GM12878 (cell line): Measurements from ENCODE around the gene FHL2. TPM values are rescaled to one million over a fixed set of nuclear protein-coding genes. Genes with fewer than 3 reads are reported as not detected.

Source experiments
- ATAC-seq: fragments of 200-7000 bp; cut with Tn5 transposase; 3 replicates; pipeline ENCODE4 v1.9.1; 2020; ENCODE audit warnings: mild to moderate bottlenecking, moderate library complexity
- BruUV-seq: library from RNA; stranded (reverse); fragments of 400-500 nt; replicated peaks from 2 replicates; lab custom pipeline; 2021; lab: Mats Ljungman, UMichigan
- CTCF ChIA-PET: fragments of 300-600 bp; sonication (Branson Sonifier 250); formaldehyde crosslinking; extraction: SDS; loops from one replicate; lab custom pipeline; 2021; ENCODE audit warnings: inconsistent platforms; lab: Yijun Ruan, JAX
- POLR2A ChIA-PET: fragments of 350-600 bp; formaldehyde crosslinking; extraction: SDS; loops from one replicate; lab custom pipeline; 2021; ENCODE audit warnings: inconsistent platforms; lab: Charles Lee
- RAD21 ChIA-PET: fragments of 300-600 bp; sonication (Branson Sonifier 250); formaldehyde crosslinking; loops from one replicate; lab custom pipeline; 2023; ENCODE audit warnings: antibody characterized with exemption; ENCODE audit not compliant: unreplicated experiment; lab: Charles Lee
- SMC1A ChIA-PET: fragments of 300-600 bp; sonication (Branson Sonifier 250); formaldehyde crosslinking; loops from one replicate; lab custom pipeline; 2023; ENCODE audit not compliant: unreplicated experiment, uncharacterized antibody; lab: Charles Lee
- DNase-seq: peaks from one replicate; pipeline ENCODE4 v3.0.0-alpha.2; 2011; ENCODE audit warnings: low read depth, low spot score
- FAIRE-seq: peaks from 3 replicates; lab custom pipeline; 2011; peaks lifted over from hg19 to GRCh38; lab: Jason Lieb, UNC
- H2AFZ ChIP-seq: 2 replicates; pipeline ENCODE4 v1.6.0; 2011; ENCODE audit warnings: low read depth, low read length, control low read depth; ENCODE audit not compliant: control insufficient read depth
- H3K27ac ChIP-seq: 2 replicates; pipeline ENCODE4 v1.5.1; 2011; ENCODE audit warnings: control low read depth; ENCODE audit not compliant: control insufficient read depth, insufficient read depth
- H3K27me3 ChIP-seq, 2 experiments: replicated peaks in 1 of 2; 2 replicates each; pipeline versions ENCODE4 v1.6.0 to v1.6.1; 2011; ENCODE audit warnings: low read length in 1 of 2; ENCODE audit not compliant: control insufficient read depth in 2 of 2, insufficient read depth in 2 of 2
- H3K36me3 ChIP-seq, 2 experiments: 2 replicates each; pipeline ENCODE4 v1.5.1; 2011; ENCODE audit warnings: low read length in 1 of 2; ENCODE audit not compliant: control insufficient read depth in 2 of 2, insufficient read depth in 2 of 2
- H3K4me1 ChIP-seq: 2 replicates; pipeline ENCODE4 v1.6.1; 2011; ENCODE audit warnings: mild to moderate bottlenecking, low read length, moderate library complexity, mixed read lengths; ENCODE audit not compliant: control insufficient read depth, insufficient read depth
- H3K4me2 ChIP-seq: 2 replicates; pipeline ENCODE4 v1.6.0; 2011; ENCODE audit warnings: control low read depth; ENCODE audit not compliant: control insufficient read depth, insufficient read depth
- H3K4me3 ChIP-seq: fragments of 200-600 bp; sonication (generic); 2 replicates; pipeline ENCODE4 v1.5.1; 2016
- H3K79me2 ChIP-seq: 2 replicates; pipeline ENCODE4 v1.6.0; 2011; ENCODE audit warnings: low read length; ENCODE audit not compliant: control insufficient read depth, insufficient read depth
- H3K9ac ChIP-seq: 2 replicates; pipeline ENCODE4 v1.8.0; 2011; ENCODE audit warnings: low read length, control low read depth, mixed read lengths; ENCODE audit not compliant: control insufficient read depth, insufficient read depth
- H3K9me3 ChIP-seq: replicated peaks from 3 replicates; pipeline ENCODE4 v1.5.1; 2011; ENCODE audit warnings: mild to moderate bottlenecking, low read length; ENCODE audit not compliant: control insufficient read depth, insufficient read depth
- H4K20me1 ChIP-seq: 2 replicates; pipeline ENCODE4 v1.6.0; 2011; ENCODE audit not compliant: control insufficient read depth, insufficient read depth
- ASH2L ChIP-seq: fragments of 300-600, 200-600 bp; sonication (generic); IDR thresholded peaks from 2 replicates; pipeline ENCODE4 v1.6.1; 2017; ENCODE audit warnings: low read depth, mild to moderate bottlenecking, borderline replicate concordance
- CTCF ChIP-seq, 3 experiments: IDR thresholded peaks in 2 of 3; conservative IDR thresholded peaks in 1 of 3; 2 replicates each; pipeline ENCODE4 v1.5.1; 2011; ENCODE audit warnings: low read depth in 3 of 3, low read length in 3 of 3, mild to moderate bottlenecking in 3 of 3, control low read depth in 2 of 3, moderate library complexity in 2 of 3, inconsistent platforms in 1 of 3, mixed read lengths in 1 of 3; ENCODE audit not compliant: control insufficient read depth in 2 of 3, insufficient read depth in 1 of 3; ENCODE audit errors: extremely low read depth in 1 of 3
- ETV6 ChIP-seq, 2 experiments: fragments of 450-650 bp in 1 of 2; IDR thresholded peaks in 1 of 2; conservative IDR thresholded peaks in 1 of 2; 2 replicates each; pipeline ENCODE4 v1.6.1; 2014; ENCODE audit warnings: antibody characterized with exemption in 1 of 2, borderline replicate concordance in 1 of 2, low read depth in 1 of 2, mild to moderate bottlenecking in 1 of 2, moderate library complexity in 1 of 2
- HDAC2 ChIP-seq: fragments of 200-600 bp; sonication (generic); IDR thresholded peaks from 2 replicates; pipeline ENCODE4 v1.6.1; 2017
- NFYA ChIP-seq: IDR thresholded peaks from 2 replicates; pipeline ENCODE4 v1.6.1; 2011; ENCODE audit warnings: low read depth, mild to moderate bottlenecking, low read length, improper control_type of control experiment, borderline replicate concordance
- NR2C2 ChIP-seq: IDR thresholded peaks from 2 replicates; pipeline ENCODE4 v1.6.1; 2011; ENCODE audit warnings: borderline replicate concordance, low read depth; ENCODE audit not compliant: control insufficient read depth, insufficient read length
- PAX5 ChIP-seq: IDR thresholded peaks from 2 replicates; pipeline ENCODE4 v1.6.1; 2011; ENCODE audit warnings: low read depth, low read length, borderline replicate concordance
- POU2F2 ChIP-seq: IDR thresholded peaks from 3 replicates; pipeline ENCODE4 v1.6.1; 2011; ENCODE audit warnings: low read depth, mild to moderate bottlenecking, low read length, borderline replicate concordance
- RB1 ChIP-seq: fragments of 450-650 bp; formaldehyde crosslinking; IDR thresholded peaks from 2 replicates; pipeline ENCODE4 v1.6.1; 2017; ENCODE audit warnings: mild to moderate bottlenecking, borderline replicate concordance
- SMAD1 ChIP-seq: fragments of 450-650 bp; IDR thresholded peaks from 2 replicates; pipeline ENCODE4 v1.6.1; 2018; ENCODE audit warnings: mild to moderate bottlenecking, low read depth; ENCODE audit not compliant: partially characterized antibody
- SPI1 ChIP-seq: IDR thresholded peaks from 2 replicates; pipeline ENCODE4 v1.6.1; 2011; ENCODE audit warnings: low read depth, mild to moderate bottlenecking, low read length, moderate library complexity, borderline replicate concordance; ENCODE audit not compliant: insufficient read depth
- ZNF687 ChIP-seq: fragments of 450-650 bp; IDR thresholded peaks from 2 replicates; pipeline ENCODE4 v1.6.1; 2017; ENCODE audit warnings: mild to moderate bottlenecking, moderate library complexity
- WGBS: methylation state at CpG from one replicate; pipeline ENCODE4 v1.1.6; 2016; ENCODE audit warnings: low lambda C conversion rate; ENCODE audit not compliant: insufficient replicate concordance, insufficient coverage; ENCODE audit errors: missing lambda C conversion rate; 5-methylcytosine and 5-hydroxymethylcytosine counted together
- in situ Hi-C: fragments of 300-500 bp; cut with MboI; formaldehyde crosslinking; loops from 9 replicates; pipeline ENCODE4 v1.14.3; 2018; ENCODE audit warnings: mixed read lengths
- intact Hi-C: fragments of 100-400 bp; cut with micrococcal nuclease; formaldehyde crosslinking; loops from one replicate; pipeline ENCODE4 v1.14.2; 2022; ENCODE audit not compliant: unreplicated experiment
- polyA plus RNA-seq, 11 experiments: library from polyadenylated mRNA; depleted of rRNA in 4 of 11; unstranded in 6 of 11; stranded (reverse) in 5 of 11; fragments of >200 nt; fragmentation: Nextera tagmentation in 4 of 11; fragmentation: Illumina TruSeq in 1 of 11; extraction: Ambion mirVana in 4 of 11; extraction: Trizol in 1 of 11; gene quantifications; 1 replicate in 1 of 11; 2 replicates in 10 of 11; pipeline versions ENCODE4 v1.2.1 to v1.2.3, GENCODE V29; 2011 to 2016; ENCODE audit warnings: inconsistent platforms in 2 of 11, missing spikeins in 2 of 11, low read depth in 1 of 11
- total RNA-seq, 4 experiments: library from RNA; depleted of rRNA in 3 of 4; stranded (reverse); fragments of >200 nt in 3 of 4; fragmentation: Illumina TruSeq in 1 of 4; extraction: Trizol in 1 of 4; gene quantifications; 2 replicates each; pipeline versions ENCODE4 v1.2.1 to v1.2.3, GENCODE V29; 2013 to 2021
- TF ChIP-seq, protein P1 (sequence below): fragments of 450-650 bp; IDR thresholded peaks from 2 replicates; pipeline ENCODE4 v1.6.1; 2017; ENCODE audit warnings: low read depth, mild to moderate bottlenecking, moderate library complexity
- TF ChIP-seq, protein P2 (sequence below): IDR thresholded peaks from 2 replicates; pipeline ENCODE4 v1.6.1; 2012; ENCODE audit warnings: low read depth, low read length, improper control_type of control experiment

Gene FHL2
- total and polyA plus RNA-seq, 10 of the 15 experiments (the other 5 are each of a cell fraction or from before 2014, with no cell fraction given) = 2.2 to 9.9 (median 4.5) TPM

- Histone ChIP-seq H3K4me1 (peaks cover 13% of the 10 kb centered on the region), H3K79me2 (no peaks in the 10 kb centered on the region; the same call in none of the 2 replicates), H3K4me2 (peak overlapping the region; percentile 85), H3K9ac (no peak overlapping the region), H3K4me3 (peak overlapping the region; percentile 44; the same call in 1 of the 2 replicates), H3K9me3 (no peaks in the 10 kb centered on the region), H3K27ac (peak overlapping the region; percentile 64), H3K27me3 (no peaks in the 10 kb centered on the region), H4K20me1 (no peaks in the 10 kb centered on the region), H3K36me3 (no peaks in the 10 kb centered on the region), H2AFZ (peak overlapping the region; percentile 76)
- in situ Hi-C loops = loop anchor here (5.0 kb wide), 1 partner anchor 149 kb away; no protein-coding TSS in a partner anchor
- intact Hi-C loops = loop anchor here (10.0 kb wide), 1 partner anchor 371 kb away; the partner anchor contains the start of gene NCK2
- no peak for DNase-seq
- ChIA-PET POLR2A (no interaction called here), CTCF (interaction anchor here (1.9 kb wide), 1 partner anchor 27 kb away, joined by 4 read pairs; no protein-coding TSS in a partner anchor), RAD21 (interaction anchor here (1.7 kb wide), 1 partner anchor 34 kb away, joined by 3 read pairs; no protein-coding TSS in a partner anchor), SMC1A (interaction anchor here (1.3 to 2.0 kb wide), 2 partner anchors 40 to 154 kb away, joined by 3 to 7 read pairs; no protein-coding TSS in a partner anchor)
- peak; percentile 12 for ATAC-seq
- no TSS peak for BruUV-seq
- FAIRE-seq = no peak
- whole genome bisulfite sequencing = 45% methylated on average over 9 of the region's 9 CpGs
- TF ChIP-seq, protein P1, sequence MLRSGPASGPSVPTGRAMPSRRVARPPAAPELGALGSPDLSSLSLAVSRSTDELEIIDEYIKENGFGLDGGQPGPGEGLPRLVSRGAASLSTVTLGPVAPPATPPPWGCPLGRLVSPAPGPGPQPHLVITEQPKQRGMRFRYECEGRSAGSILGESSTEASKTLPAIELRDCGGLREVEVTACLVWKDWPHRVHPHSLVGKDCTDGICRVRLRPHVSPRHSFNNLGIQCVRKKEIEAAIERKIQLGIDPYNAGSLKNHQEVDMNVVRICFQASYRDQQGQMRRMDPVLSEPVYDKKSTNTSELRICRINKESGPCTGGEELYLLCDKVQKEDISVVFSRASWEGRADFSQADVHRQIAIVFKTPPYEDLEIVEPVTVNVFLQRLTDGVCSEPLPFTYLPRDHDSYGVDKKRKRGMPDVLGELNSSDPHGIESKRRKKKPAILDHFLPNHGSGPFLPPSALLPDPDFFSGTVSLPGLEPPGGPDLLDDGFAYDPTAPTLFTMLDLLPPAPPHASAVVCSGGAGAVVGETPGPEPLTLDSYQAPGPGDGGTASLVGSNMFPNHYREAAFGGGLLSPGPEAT = no peak
- no peak for TF ChIP-seq CTCF (IDR thresholded peaks at IDR 0.05 in 2 of 3, conservative IDR thresholded peaks at IDR 0.05 in 1 of 3; ENCODE audit: control insufficient read depth in 2 of 3, extremely low read depth in 1 of 3, insufficient read depth in 1 of 3, low read depth in 3 of 3, low read length in 3 of 3)
- TF ChIP-seq, protein P2, sequence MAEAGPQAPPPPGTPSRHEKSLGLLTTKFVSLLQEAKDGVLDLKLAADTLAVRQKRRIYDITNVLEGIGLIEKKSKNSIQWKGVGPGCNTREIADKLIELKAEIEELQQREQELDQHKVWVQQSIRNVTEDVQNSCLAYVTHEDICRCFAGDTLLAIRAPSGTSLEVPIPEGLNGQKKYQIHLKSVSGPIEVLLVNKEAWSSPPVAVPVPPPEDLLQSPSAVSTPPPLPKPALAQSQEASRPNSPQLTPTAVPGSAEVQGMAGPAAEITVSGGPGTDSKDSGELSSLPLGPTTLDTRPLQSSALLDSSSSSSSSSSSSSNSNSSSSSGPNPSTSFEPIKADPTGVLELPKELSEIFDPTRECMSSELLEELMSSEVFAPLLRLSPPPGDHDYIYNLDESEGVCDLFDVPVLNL = no peak
- no peak for TF ChIP-seq RB1
- TF ChIP-seq SPI1 = no peak
- TF ChIP-seq POU2F2 = no peak
- no peak for TF ChIP-seq HDAC2
- no peak for TF ChIP-seq ASH2L
- no peak for TF ChIP-seq NR2C2
- TF ChIP-seq PAX5 = no peak
- TF ChIP-seq SMAD1 = no peak
- no peak for TF ChIP-seq ETV6 (conservative IDR thresholded peaks at IDR 0.05 in 1 of 2, IDR thresholded peaks at IDR 0.05 in 1 of 2; ENCODE audit: borderline replicate concordance in 1 of 2, low read depth in 1 of 2)
- no peak for TF ChIP-seq NFYA
- TF ChIP-seq ZNF687 = no peak
Observed at GRCh38 chr2:105373344-105373781, 25.5 kb downstream of the FHL2 start.
